GM18526 (cell line): ENCODE measurements around the gene FAM219A.

Experiments
- POLR2A ChIP-seq: IDR thresholded peaks from 3 replicates; pipeline ENCODE4 v1.6.1; 2011; ENCODE audit not compliant: insufficient read length; ENCODE audit errors: extremely low read depth

Gene FAM219A

GRCh38 chr9:34458013-34458958 is at the start of gene FAM219A, which contains the start of gene DNAI1:
Gene FAM219A (minus strand): TSS chr9:34458570. CDS start chr9:34458263, 307 bp downstream.
Gene DNAI1 (plus strand): TSS chr9:34458805. CDS start chr9:34459006, 201 bp downstream.
- TF ChIP-seq POLR2A, result peak; percentile 49

- TF ChIP-seq POLR2A, result no peak
Observed at GRCh38 chr9:34507966-34508365, 49.6 kb upstream of the FAM219A start.

GRCh38 chr9:34507556-34507955 is 49.2 kb upstream of the FAM219A start:
- TF ChIP-seq POLR2A, result no peak

GRCh38 chr9:34506623-34507022 is 48.3 kb upstream of the FAM219A start:
- TF ChIP-seq POLR2A, result no peak

- TF ChIP-seq POLR2A, result no peak
Observed at GRCh38 chr9:34505370-34506120, 47.2 kb upstream of the FAM219A start.

- no peak for TF ChIP-seq POLR2A
Observed at GRCh38 chr9:34503406-34503805, 45.0 kb upstream of the FAM219A start.

GRCh38 chr9:34502891-34503290 is 44.5 kb upstream of the FAM219A start:
- no peak for TF ChIP-seq POLR2A

GRCh38 chr9:34502471-34502870 is 44.1 kb upstream of the FAM219A start:
- TF ChIP-seq POLR2A, result no peak

- TF ChIP-seq POLR2A, result no peak
Observed at GRCh38 chr9:34501889-34502425, 43.6 kb upstream of the FAM219A start.

- no peak for TF ChIP-seq POLR2A
Observed at GRCh38 chr9:34501372-34501771, 43.0 kb upstream of the FAM219A start.

GRCh38 chr9:34500623-34501267 is 42.4 kb upstream of the FAM219A start:
- TF ChIP-seq POLR2A, result no peak

- no peak for TF ChIP-seq POLR2A
Observed at GRCh38 chr9:34499076-34499475, 40.7 kb upstream of the FAM219A start.

- no peak for TF ChIP-seq POLR2A
Observed at GRCh38 chr9:34498553-34498952, 40.2 kb upstream of the FAM219A start.

GRCh38 chr9:34496149-34496712 is 37.9 kb upstream of the FAM219A start:
- no peak for TF ChIP-seq POLR2A
